Endothelial cell of umbilical vein (primary cell): ENCODE data around the gene C1QA. TPM values are rescaled to one million over a fixed set of nuclear protein-coding genes. Genes with fewer than 3 reads are reported as not detected.

Experiments
- BruUV-seq: library from RNA; stranded (reverse); fragments of 400-500 nt; replicated peaks from 2 replicates; lab custom pipeline; 2021; lab: Mats Ljungman, UMichigan
- CTCF ChIA-PET: fragments of 300-600, 350-600 bp; sonication (Branson Sonifier 250); formaldehyde crosslinking; loops from one replicate; lab custom pipeline; 2021; ENCODE audit warnings: antibody characterized with exemption, inconsistent platforms; lab: Charles Lee
- POLR2A ChIA-PET: fragments of 300-600, 350-600 bp; sonication (Branson Sonifier 250); formaldehyde crosslinking; loops from one replicate; lab custom pipeline; 2021; ENCODE audit warnings: antibody characterized with exemption, inconsistent platforms; lab: Charles Lee
- DNase-seq: peaks from one replicate; pipeline ENCODE4 v3.0.0-alpha.2; 2011; ENCODE audit warnings: low read depth, low spot score
- FAIRE-seq: peaks from 2 replicates; lab custom pipeline; 2011; peaks lifted over from hg19 to GRCh38; lab: Jason Lieb, UNC
- H2AFZ ChIP-seq: 2 replicates; pipeline ENCODE4 v1.6.0; 2012; ENCODE audit warnings: low read depth, low read length, control low read depth, inconsistent platforms
- H3K27ac ChIP-seq: 2 replicates; pipeline ENCODE4 v1.5.1; 2011; ENCODE audit warnings: low read depth, mild to moderate bottlenecking, control low read depth, low read length, moderate library complexity; ENCODE audit not compliant: insufficient read depth
- H3K27me3 ChIP-seq, 2 experiments: 2 replicates each; pipeline versions ENCODE4 v1.6.0 to v1.6.1; 2011; ENCODE audit warnings: low read length in 2 of 2, mixed read lengths in 1 of 2; ENCODE audit not compliant: control insufficient read depth in 2 of 2, insufficient read depth in 2 of 2
- H3K36me3 ChIP-seq, 2 experiments: 2 replicates in 1 of 2; 3 replicates in 1 of 2; pipeline ENCODE4 v1.5.1; 2011; ENCODE audit warnings: low read length in 2 of 2, mild to moderate bottlenecking in 1 of 2, moderate library complexity in 1 of 2; ENCODE audit not compliant: control insufficient read depth in 2 of 2, insufficient read depth in 2 of 2; ENCODE audit errors: extremely low read depth in 1 of 2
- H3K4me1 ChIP-seq: 3 replicates; pipeline ENCODE4 v1.5.1; 2011; ENCODE audit warnings: mild to moderate bottlenecking, low read length; ENCODE audit not compliant: control insufficient read depth, insufficient read depth; ENCODE audit errors: extremely low read depth
- H3K4me2 ChIP-seq: 2 replicates; pipeline ENCODE4 v1.6.1; 2011; ENCODE audit warnings: low read length, control low read depth, mixed read lengths; ENCODE audit not compliant: insufficient read depth
- H3K4me3 ChIP-seq, 3 experiments: fragments of 200-600 bp in 1 of 3; sonication (generic), shearing (Covaris generic) in 1 of 3; replicated peaks in 1 of 3; 2 replicates each; pipeline ENCODE4 v1.5.1; 2011 to 2016; ENCODE audit warnings: control low read depth in 3 of 3, low read length in 3 of 3, mild to moderate bottlenecking in 2 of 3, inconsistent platforms in 1 of 3, low read depth in 1 of 3, moderate library complexity in 1 of 3; ENCODE audit not compliant: insufficient read depth in 1 of 3
- H3K79me2 ChIP-seq: 2 replicates; pipeline ENCODE4 v1.6.0; 2012; ENCODE audit warnings: low read length, inconsistent platforms; ENCODE audit not compliant: control insufficient read depth, insufficient read depth
- H3K9ac ChIP-seq: replicated peaks from 2 replicates; pipeline ENCODE3; 2011; ENCODE audit warnings: low read length, control low read depth; ENCODE audit not compliant: insufficient read depth; ENCODE audit errors: extremely low read depth
- H3K9me1 ChIP-seq: replicated peaks from 3 replicates; pipeline ENCODE4 v1.6.0; 2011; ENCODE audit warnings: mild to moderate bottlenecking, low read length; ENCODE audit not compliant: control insufficient read depth, insufficient read depth; ENCODE audit errors: extremely low read depth
- H3K9me3 ChIP-seq: replicated peaks from 2 replicates; pipeline ENCODE4 v1.5.1; 2012; ENCODE audit warnings: low read length, inconsistent platforms; ENCODE audit not compliant: control insufficient read depth, insufficient read depth
- H4K20me1 ChIP-seq: replicated peaks from 2 replicates; pipeline ENCODE3; 2011; ENCODE audit warnings: mild to moderate bottlenecking, low read length; ENCODE audit not compliant: control insufficient read depth, insufficient read depth; ENCODE audit errors: extremely low read depth
- EZH2 ChIP-seq: IDR thresholded peaks from 2 replicates; pipeline ENCODE4 v1.6.1; 2012; ENCODE audit warnings: borderline replicate concordance, low read depth, mild to moderate bottlenecking, moderate library complexity, low read length, inconsistent platforms; ENCODE audit not compliant: severe bottlenecking
- FOS ChIP-seq: IDR thresholded peaks from 2 replicates; pipeline ENCODE4 v1.6.1; 2011; ENCODE audit warnings: mild to moderate bottlenecking, low read length, moderate library complexity, borderline replicate concordance; ENCODE audit not compliant: insufficient read depth
- GATA2 ChIP-seq: IDR thresholded peaks from 2 replicates; pipeline ENCODE4 v1.7.0; 2011; ENCODE audit warnings: low read depth, mild to moderate bottlenecking, moderate library complexity, mixed read lengths, low read length; ENCODE audit not compliant: insufficient read length, insufficient read depth
- JUN ChIP-seq: IDR thresholded peaks from 2 replicates; pipeline ENCODE4 v1.6.1; 2011; ENCODE audit warnings: borderline replicate concordance, low read depth; ENCODE audit not compliant: insufficient read length, insufficient read depth
- MYC ChIP-seq: IDR thresholded peaks from one replicate; pipeline ENCODE4 v1.6.1; 2011; ENCODE audit warnings: mild to moderate bottlenecking, low read depth, low read length
- POLR2A ChIP-seq: IDR thresholded peaks from 2 replicates; pipeline ENCODE4 v1.6.1; 2012; ENCODE audit warnings: low read depth, mild to moderate bottlenecking, control low read depth, low read length
- POLR2AphosphoS5 ChIP-seq: IDR thresholded peaks from 2 replicates; pipeline ENCODE4 v1.6.1; 2012; ENCODE audit warnings: low read depth, mild to moderate bottlenecking, control low read depth, low read length, moderate library complexity; ENCODE audit not compliant: insufficient read depth
- dilution Hi-C: fragments of 300-500 bp; cut with MboI; formaldehyde crosslinking; loops from one replicate; pipeline ENCODE4 v1.15.0; 2019; ENCODE audit warnings: low sequenced_read_pairs; ENCODE audit not compliant: extremely low pct_ligation_motif_present
- intact Hi-C: fragments of 100-400 bp; cut with micrococcal nuclease; formaldehyde crosslinking; loops from one replicate; pipeline ENCODE4 v1.10.0; 2022
- polyA plus RNA-seq, 4 experiments: library from polyadenylated mRNA; depleted of rRNA in 3 of 4; stranded (reverse) in 3 of 4; unstranded in 1 of 4; fragments of >200 nt; gene quantifications; 2 replicates each; pipeline versions ENCODE4 v1.2.1 to v1.2.3, GENCODE V29; 2011 to 2012; ENCODE audit warnings: missing spikeins in 1 of 4
- total RNA-seq: library from RNA; stranded (reverse); gene quantifications from 2 replicates; pipeline ENCODE4 v1.2.3, GENCODE V29; 2021
- TF ChIP-seq, protein P1 (sequence below), 2 donors: IDR thresholded peaks; 1 replicate in 1 of 2; 2 replicates in 1 of 2; pipeline ENCODE4 v1.5.1; 2011; ENCODE audit warnings: low read length in 2 of 2, mild to moderate bottlenecking in 2 of 2, moderate library complexity in 2 of 2, control low read depth in 1 of 2, inconsistent platforms in 1 of 2, low read depth in 1 of 2; ENCODE audit not compliant: insufficient read depth in 1 of 2; ENCODE audit errors: extremely low read depth in 1 of 2
- TF ChIP-seq, protein P2 (sequence below): IDR thresholded peaks from 2 replicates; pipeline ENCODE4 v1.6.1; 2011; ENCODE audit not compliant: insufficient read depth, insufficient read length

C1QA gene
- total and polyA plus RNA-seq, 2 donors (not counting 3 experiments of a cell fraction or from before 2014, with no cell fraction given), result not detected

DNA sequence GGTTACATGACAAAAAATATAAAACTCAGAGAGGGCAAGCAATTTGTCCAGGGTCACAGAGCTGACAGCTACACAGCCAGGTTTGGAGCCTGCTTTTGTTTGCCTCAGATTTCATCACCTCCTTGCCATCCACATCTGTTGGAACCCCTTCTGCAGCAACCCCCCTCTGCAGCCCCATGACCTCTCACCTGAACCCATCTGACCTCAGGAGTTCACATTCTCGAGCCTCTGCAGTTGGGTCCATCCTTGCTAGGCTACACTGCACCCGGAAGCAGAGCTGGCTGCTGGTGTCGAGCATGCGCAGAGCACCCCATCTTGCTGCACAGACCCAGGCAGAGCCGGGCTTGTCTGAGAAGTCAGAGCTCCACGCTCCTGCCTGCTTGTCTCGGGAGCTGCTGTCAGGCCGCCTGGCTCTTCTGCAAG lies 26.6 kb downstream of the C1QA start:
- DNase-seq, result no peak
- Histone ChIP-seq H3K9ac (no peak overlapping the region), H3K36me3 (no peaks in the 10 kb centered on the region), H3K27ac (no peak overlapping the region), H3K79me2 (no peaks in the 10 kb centered on the region), H2AFZ (no peak overlapping the region), H3K4me1 (no peaks in the 10 kb centered on the region), H3K27me3 (peaks cover 0 to 5% of the 10 kb centered on the region in 2 experiments), H4K20me1 (no peaks in the 10 kb centered on the region), H3K4me2 (no peak overlapping the region), H3K9me1 (no peaks in the 10 kb centered on the region), H3K9me3 (no peaks in the 10 kb centered on the region), H3K4me3 (no peak overlapping the region)
- TF ChIP-seq, protein P1, sequence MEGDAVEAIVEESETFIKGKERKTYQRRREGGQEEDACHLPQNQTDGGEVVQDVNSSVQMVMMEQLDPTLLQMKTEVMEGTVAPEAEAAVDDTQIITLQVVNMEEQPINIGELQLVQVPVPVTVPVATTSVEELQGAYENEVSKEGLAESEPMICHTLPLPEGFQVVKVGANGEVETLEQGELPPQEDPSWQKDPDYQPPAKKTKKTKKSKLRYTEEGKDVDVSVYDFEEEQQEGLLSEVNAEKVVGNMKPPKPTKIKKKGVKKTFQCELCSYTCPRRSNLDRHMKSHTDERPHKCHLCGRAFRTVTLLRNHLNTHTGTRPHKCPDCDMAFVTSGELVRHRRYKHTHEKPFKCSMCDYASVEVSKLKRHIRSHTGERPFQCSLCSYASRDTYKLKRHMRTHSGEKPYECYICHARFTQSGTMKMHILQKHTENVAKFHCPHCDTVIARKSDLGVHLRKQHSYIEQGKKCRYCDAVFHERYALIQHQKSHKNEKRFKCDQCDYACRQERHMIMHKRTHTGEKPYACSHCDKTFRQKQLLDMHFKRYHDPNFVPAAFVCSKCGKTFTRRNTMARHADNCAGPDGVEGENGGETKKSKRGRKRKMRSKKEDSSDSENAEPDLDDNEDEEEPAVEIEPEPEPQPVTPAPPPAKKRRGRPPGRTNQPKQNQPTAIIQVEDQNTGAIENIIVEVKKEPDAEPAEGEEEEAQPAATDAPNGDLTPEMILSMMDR (IDR thresholded peaks at IDR 0.05; ENCODE audit: extremely low read depth in 1 of 2, insufficient read depth in 1 of 2, low read depth in 1 of 2, low read length in 2 of 2), result no peak
- no peak for TF ChIP-seq GATA2
- TF ChIP-seq POLR2A, result no peak
- TF ChIP-seq, protein P2, sequence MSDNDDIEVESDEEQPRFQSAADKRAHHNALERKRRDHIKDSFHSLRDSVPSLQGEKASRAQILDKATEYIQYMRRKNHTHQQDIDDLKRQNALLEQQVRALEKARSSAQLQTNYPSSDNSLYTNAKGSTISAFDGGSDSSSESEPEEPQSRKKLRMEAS, result no peak
- no peak for TF ChIP-seq EZH2
- TF ChIP-seq POLR2AphosphoS5, result no peak
- TF ChIP-seq MYC, result no peak
- TF ChIP-seq JUN, result no peak
- no peak for TF ChIP-seq FOS
- FAIRE-seq, result no peak
- intact Hi-C loops (no loop called here), dilution Hi-C loops (loop anchor here (25.0 kb wide), 1 partner anchor 299 kb away; the partner anchor contains the start of gene LACTBL1)
- CTCF ChIA-PET, result interaction anchor here (1.3 to 7.3 kb wide), 5 partner anchors 41 to 308 kb away, joined by 3 to 125 read pairs (median 4); no protein-coding TSS in a partner anchor
- POLR2A ChIA-PET, result no interaction called here
- no TSS peak for BruUV-seq
